ENCODE data around the gene LRRC18.
A peak's percentile ranks its signal among the peaks of the same experiment; 100 is the strongest.

Gene LRRC18

DNA sequence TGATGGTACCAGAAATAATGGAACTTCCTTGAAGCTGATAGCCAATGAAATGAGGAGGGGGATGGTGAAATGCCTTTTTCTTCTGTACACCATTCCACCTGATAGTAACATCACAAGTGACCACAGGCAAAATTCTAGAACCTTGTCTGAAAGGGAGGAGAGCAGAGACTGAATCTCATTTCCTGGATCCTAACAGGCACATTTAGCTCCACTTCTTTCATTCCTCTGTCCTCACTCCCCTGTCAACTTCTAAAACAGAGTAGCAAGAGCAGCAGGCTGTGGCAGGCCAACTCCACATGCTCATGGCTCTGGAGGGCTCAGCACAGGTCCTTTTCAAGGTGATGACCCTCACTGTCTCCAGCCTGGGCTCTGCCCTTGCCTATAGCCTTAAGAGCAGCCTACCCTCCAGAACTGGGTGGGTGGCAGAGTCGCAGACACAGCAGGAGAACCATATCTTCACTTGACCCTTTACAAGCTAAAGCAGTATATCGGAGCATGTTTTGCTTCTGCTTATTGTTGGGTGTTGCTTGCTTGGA is at the start of gene LRRC18:
Gene LRRC18 (minus strand): TSS at position 51 of the 536 bp plus-strand sequence. CDS start 25,685 bp downstream, outside the sequence.
- DNase-seq (ENCODE audit: low read depth): no peak

DNA sequence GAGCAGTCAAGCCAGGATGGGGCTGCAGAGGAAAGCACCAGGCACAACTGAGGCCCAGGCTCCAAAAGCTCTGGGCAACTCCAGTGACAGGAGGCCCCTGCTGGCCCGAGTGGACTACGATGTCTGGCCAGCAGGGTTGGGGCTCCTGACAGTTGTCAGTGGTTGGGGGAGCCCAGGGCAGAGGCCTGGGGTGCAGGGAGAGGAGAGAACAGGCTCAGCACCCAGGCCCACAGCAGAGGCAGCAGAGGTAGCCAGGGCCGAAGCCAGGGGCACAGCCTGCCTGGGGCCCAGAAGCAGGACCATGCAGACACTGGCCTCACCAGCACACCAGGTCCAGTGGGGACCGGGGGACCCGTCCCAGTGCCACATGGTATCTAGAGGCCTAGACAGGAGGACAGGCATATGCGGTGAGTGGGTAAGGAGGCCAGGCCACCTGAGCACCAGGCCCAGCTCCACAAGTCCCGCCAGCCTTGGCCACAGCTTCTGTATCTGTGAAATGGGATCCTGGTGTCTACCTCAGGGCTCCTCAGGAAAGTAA is 46.0 kb upstream of the LRRC18 start:
- DNase-seq (ENCODE audit: low read depth): no peak

DNA sequence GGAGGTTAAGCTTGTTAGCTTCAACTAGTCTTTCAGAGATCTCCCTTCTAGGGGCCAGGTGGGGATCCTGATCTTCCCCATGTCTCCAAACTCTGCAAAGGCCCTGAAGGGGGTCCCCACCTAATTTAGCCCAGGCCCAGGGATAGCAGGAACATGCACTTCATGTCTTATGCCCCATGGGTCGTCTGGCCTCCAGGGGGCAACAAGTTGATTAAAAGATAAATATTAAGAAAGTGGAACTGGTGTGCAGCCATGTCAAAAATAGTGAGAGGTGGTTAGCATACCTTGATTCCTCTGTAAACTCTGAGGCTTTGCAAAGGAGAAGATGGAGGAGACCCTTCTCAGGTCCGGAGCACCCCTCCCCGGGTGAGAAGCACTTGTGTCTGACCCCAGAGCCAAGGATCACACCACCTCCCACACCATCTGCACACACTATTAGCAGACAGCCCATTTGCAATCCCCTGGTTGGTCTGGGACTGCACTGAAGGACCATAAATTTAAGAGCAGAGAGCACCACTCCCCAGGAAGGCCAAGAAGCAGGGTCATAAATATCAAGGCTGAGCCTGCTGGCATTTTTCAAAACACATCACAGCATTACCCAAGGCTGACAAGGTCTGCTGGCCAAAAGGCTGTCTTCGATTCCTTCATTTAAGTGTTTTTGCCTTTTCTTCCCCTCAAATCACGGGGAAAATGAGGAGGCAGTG is 44.2 kb upstream of the LRRC18 start:
- no peak for DNase-seq (ENCODE audit: low read depth)

DNA sequence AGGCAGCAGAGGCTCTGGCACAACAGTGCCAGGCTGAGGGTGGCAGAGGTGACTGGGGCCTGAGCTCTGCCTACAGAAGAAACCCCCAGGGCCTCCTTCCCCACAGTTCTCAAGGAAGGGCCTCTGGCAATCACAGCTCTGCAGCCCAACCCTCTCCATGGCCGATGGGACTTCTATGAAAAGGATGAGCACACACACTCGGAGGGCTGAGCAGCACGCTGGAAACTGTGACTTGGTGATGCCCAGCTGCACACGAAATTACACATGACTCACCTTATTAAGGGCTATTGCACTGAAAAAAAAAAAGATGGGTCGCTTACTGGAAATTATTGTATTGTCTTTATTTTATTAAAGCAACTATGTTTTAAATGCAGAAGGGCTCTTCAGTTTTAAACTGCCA is 42.9 kb upstream of the LRRC18 start:
- no peak for DNase-seq (ENCODE audit: low read depth)

DNA sequence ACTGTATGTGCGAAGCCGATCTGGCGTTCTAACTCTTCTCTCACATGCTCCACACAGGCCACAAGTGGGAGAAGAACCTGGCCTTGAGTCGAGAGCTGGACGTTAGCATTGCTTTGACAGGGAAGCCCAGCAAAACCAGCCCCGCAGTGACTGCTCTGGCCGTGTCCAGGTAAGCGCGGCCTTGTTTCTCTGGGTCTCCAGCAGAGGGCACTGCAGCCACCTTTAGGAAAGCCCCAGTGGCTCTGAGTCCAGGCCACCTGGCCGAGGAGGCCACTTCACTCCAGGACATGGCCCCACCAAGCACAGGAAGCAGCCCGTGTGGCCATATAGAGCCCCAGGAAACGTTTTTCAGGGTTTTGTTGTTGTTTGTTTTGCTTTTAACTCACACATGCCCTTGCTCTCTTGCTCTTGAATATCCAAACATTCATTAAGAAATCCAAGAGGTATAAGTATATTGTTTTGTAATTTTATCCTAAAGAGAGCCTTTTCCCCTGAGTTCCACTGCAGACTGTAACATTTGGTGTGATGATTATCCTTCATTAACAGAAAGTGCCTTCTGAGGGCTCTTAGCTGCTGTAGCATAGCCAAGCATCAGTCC is 41.8 kb upstream of the LRRC18 start:
- peak; percentile 16 for DNase-seq (ENCODE audit: low read depth)

DNA sequence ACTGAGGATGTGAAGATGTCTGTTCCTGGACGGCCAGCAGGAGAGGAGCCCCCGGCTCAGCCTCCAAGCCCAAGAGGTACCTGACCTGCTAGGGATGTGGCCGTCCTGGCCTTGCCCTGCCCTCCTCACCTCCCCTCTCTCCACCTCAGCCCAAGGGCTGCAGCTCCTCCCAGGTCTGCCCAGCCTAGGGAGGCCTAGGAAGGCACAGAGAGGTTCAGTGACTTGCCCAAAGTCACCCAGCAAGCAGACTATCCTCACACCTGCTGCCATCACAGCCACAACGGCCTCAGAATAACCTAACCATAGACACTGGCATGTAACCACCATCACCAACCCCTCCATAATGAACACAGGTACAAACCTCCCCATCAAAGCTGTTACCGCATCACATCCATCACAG is 38.7 kb upstream of the LRRC18 start:
- DNase-seq (ENCODE audit: low read depth): no peak

DNA sequence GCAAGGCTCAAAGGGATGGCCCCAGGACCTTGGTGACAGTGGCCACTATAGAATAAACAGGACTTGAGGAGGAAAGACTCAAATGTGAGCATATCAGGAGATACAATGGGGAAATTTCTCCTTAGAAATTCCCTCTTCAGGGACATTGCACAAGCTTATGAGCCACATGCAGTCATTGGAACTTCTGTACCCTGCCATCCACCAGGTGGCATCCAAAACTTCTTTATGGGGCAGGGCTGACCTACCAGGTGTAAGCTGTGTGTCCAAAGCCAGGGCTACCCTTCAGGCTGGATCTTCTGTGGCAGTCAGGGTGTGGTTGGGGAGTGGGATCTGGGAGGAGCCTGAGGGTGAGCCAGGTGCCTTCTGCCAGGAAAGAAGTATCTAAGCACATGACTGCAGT is 36.6 kb upstream of the LRRC18 start:
- no peak for DNase-seq (ENCODE audit: low read depth)

DNA sequence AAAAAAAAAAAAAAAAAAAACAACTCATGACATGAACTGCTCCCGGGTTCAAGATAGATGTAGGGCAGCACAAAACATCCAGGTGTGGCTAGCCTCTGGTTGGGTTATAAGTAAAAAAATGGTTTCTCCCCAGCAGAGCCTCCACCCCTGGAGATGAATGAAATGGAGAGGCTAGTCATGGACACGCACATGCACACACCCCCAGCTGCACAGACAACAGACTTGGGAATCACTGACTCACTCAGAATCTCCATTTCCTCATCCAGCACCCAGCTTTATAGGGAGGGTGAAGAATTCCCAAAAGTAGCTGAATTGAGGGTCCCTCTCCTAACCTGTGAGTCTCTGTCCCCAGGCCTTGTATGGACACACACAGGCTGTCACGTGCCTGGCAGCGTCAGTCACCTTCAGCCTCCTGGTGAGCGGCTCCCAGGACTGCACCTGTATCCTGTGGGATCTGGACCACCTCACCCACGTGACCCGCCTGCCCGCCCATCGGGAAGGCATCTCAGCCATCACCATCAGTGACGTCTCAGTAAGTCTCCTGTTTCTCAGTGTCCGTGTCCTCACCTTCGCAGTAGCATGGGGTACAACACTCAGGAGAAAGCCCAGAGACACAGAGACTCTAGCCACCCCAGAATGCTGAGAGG is 35.0 kb upstream of the LRRC18 start:
- no peak for DNase-seq (ENCODE audit: low read depth)

DNA sequence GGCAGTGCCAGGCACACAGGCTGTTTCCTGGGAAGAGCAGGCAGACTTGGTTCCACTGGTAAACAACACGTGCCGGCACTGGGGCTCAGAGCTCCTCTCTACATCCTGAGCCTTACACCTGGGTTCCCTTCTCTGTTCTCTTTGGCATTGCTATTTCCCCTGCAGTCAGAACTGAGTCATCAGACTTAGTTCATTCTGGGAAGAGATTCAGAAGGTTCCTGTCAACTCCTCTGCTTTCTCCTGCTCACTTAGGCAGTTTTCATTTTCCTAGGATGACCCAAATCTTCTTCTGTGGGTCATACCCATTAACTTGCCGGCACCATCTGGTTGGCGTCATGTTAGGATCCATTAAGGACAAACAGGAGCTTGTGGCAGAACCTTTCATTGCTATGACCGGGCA is 33.4 kb upstream of the LRRC18 start:
- no peak for DNase-seq (ENCODE audit: low read depth)

DNA sequence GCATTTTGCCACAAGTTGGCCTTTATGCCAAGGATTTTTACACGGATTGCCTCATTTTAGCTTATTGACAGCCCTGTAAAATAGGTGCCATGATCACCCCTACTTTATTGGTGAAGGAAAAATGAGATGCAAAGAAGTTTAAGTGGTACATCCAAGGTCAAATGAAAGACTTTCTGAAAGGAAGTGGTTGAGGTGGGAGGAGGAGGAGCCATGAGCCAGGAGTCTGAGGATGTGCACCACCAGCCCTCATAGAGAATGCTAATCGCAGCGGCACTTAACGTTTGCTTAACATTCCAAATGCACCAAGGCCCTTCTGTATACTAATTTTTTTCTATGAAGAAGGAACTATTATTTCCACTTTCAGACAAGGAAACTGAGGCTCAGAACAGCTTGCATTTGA is 31.0 kb upstream of the LRRC18 start:
- no peak for DNase-seq (ENCODE audit: low read depth)

DNA sequence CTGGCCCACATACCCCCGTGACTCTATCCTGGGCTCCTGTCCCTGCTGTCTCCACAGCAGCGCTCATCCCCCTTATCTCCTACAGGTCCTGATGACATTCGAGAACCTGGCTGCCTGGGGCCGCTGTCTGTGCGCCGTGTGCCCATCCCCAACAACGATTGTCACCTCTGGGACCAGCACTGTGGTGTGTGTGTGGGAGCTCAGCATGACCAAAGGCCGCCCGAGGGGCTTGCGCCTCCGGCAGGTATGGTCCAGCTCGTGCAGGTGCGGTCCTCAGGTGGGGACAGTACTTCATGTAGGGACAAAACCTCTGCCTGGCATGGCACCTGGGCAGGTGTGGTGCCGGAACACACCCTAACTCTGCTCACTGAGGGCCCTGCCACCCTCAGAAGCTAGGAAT is 30.4 kb upstream of the LRRC18 start:
- no peak for DNase-seq (ENCODE audit: low read depth)

DNA sequence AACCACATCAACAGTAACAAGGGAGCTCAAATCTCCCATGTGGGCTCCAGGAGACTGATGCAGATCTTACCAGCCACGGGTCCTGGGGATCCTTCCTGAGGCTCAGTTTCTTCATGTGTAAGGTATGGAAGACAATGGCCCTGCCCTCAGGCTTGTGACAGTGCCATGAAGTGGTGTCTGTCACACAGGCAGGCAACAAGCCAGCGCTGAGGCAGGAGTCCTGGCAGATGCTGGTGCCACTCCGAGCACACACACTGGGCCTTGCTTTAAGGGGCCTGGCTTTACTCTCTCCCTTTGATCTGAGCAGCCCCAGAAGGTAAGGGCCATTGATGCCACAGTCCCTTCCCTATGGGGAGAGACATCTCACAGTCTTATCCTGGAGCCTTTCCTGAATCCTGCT is 28.4 kb upstream of the LRRC18 start:
- DNase-seq (ENCODE audit: low read depth): no peak

DNA sequence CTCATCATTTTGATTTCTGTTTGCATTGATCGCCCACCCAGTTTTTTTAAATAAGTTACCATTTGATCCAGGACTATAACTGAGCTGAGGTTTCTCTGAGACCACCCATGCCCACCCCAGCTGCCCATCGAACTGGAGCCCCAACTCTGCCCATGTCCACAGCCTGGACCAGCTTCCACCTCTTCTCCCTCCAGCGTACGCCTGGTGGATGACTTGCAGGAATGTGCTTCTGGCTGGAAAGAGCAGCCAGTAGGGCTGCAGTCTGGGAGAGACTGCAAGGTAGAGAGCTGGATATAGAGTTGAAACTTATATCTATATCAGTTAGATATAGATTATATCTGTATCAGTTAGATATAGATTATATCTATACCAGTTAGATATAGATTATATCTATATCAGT is 25.8 kb upstream of the LRRC18 start:
- DNase-seq (ENCODE audit: low read depth): no peak

DNA sequence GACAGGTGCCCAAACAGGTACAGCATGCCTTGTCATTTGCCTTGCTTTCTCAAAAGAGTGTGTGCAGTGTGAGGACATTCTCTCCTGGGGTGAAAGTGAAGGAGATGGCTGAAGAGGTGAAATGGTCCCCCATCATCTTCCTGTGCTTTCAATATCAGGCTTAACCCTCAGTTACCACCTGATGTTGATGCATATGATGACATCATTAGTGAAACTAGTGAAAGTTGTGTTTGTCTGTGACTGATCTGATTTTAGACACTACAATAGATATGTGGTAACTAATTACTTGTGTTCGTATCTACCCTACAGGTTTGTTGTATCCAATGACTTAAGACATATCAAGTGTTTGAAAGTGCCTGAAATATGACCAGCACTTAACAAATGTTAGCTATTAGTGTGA is 24.4 kb upstream of the LRRC18 start:
- no peak for DNase-seq (ENCODE audit: low read depth)

DNA sequence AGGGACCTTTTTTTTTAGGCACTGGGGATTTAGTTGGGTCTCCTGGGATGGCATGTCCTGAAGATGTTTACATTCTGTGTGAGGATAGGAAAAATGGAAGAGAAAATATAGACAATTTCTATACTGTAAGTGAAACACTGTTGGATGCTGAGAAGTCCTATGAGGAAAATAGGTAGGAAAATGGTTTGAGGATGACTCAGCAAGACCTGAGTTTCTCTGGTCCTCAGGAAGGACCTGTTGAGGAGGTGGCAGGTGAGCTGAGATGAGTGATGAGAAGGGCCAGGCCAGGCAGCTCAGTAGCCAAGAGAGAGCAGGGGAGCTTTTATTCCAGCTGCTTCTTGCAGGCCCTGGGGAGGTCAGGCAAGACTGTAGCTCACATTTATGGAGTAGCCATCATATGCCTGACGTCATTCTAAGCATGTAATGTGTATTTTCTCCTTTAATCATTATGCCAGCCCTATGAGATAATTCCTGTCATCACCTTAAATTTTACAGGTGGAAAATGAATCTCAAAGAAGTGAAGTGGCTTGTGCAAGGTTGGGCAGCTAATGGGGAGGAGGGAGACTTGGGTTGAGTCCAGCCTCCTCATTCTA is 19.1 kb upstream of the LRRC18 start:
- DNase-seq (ENCODE audit: low read depth): no peak

DNA sequence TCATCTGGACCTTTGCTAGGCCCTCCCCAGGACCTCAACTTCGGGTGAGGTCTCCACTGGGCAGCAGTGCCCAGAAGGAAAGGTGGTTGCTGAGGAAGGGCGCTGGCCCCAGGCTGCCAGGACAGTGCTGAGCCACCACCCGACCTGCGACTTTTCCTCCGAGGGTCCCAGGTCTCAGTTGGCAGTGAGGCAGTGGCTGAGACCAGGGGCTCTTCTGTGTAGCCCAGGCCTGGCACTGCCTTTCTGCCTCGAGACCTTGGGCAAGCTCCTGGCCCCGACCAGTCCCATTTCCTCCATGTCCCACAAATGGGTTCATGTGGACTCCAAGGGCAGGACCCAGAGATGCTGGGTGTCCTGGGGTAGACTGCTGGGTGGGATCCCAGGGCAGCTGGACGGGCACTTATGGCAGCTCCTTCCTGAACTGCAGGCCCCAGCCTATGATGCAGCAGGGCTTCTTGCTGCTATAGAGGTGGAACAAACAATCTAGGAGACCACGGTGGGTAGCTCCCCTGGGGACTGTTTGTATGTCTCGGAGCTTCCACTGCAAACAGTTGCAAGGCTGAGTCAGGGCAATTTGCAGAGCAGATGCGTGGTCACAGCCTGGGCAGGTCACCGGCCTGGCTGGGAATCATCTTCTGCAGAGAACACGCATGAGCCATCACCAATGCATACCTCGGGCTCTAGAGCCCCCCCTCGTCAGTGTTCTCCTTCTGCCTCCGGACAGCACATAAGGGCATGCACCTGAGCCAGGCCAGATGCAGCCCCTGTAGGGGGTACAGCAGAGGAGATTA is 17.9 kb upstream of the LRRC18 start:
- no peak for DNase-seq (ENCODE audit: low read depth)

DNA sequence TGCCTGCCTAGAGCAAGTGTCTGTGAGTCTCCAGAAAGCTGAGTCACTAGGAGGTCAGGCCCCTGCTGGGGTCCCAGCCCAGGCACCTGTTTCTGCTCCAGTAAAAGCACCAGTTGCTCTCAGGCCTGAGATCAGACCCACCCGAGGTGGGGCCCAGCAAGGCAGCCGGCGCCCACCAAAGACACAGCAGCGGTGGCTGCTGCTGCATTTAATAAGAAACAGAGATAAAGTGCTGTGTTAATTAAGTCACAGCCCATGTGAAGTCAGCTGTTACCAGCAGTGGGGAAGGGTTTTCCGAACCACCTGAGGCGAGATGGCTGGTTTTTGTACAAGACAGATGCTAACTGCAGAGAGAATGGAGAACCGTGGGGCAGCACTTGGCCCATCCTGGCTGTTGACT is 12.1 kb upstream of the LRRC18 start:
- no peak for DNase-seq (ENCODE audit: low read depth)

DNA sequence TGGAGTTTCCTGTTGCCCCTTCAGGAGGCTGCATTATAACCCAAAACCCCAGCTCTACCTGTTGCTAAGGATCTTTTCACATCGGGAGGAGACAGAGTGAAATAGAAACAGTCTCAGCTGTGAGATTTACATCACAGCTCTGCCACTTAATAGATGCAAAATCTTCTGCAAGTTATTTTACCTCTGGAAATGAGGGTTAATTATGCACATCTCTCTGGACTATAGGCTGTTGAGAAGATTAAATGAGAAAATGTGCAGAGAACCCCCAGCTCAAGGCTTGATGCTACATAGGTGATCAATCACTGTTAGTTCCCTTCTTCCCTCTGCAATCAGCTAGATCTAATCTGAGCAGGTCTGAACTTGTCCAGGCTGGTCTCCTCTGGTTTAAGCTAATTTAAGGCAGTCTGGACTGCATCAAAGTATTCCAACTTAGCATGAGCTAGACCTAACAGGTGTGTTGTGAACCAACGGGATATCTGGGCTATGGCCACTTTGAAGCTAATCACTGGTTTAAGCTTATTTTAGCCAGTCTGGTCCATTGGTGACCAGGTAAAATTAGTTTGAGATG is 8.9 kb upstream of the LRRC18 start:
- DNase-seq (ENCODE audit: low read depth): no peak

DNA sequence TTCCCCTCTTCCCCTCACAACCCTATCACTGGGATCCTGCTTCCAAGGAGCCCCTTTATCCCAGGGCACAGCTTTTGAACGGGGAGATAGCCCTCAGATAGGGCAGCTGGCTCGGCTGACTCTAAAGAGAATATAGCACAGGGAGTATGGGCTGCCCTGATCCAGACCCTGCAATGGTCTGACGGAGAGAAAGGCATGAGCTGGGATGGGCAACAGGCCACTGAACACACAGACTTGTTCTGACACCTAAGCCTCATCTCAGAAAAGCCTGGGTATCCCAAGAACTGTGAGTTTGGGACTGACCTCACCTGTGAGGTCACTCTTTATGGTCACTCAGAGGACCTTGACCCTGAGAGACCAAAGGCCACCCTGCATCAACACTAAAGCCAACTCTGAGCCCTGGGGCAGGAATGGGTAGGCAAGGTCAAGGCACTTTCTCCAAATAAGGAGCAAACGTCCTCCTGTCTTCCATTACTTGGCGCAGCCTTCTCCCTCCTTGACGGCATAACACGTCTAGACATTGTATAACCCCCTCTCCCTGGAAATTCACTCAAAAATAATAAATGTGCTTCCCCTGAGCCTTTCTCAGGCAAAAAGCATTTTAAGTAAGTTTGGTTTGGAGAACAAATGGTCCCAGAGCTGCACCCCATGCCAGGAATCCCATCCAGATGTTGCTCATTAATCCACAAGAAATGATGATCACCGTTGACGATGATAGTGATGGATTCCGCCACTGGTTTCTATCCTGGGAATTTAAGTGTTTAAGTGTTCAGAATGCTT is 8.2 kb upstream of the LRRC18 start:
- no peak for DNase-seq (ENCODE audit: low read depth)

DNA sequence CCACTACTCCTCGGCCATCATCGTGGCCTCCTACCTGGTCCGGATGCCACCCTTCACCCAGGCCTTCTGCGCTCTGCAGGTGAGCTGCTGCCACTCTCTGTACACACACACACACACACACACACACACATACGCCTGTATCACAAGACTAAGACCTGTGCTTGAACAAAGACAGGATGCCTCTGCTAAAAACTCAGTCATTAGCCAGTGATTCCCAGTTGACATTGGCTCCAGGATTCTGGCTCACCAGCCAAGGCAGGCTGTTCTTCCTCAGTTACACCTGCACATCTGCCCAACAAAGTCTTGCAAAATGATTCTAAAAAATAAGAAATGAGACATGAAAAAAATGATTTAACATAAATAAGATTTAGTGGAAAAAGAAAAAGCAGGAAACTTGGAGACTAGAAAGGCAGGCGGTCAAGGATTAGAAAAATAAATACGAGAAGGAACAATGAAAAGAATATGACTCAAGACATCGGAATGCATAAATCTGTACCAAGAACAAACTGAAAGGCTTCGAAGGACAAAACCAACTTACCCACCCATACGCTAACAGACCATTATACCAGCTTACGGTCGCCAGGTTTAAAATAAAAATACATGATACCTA is 7.4 kb upstream of the LRRC18 start:
- DNase-seq (ENCODE audit: low read depth): no peak
